HFFc6 (cell line): ENCODE results near the gene KIAA1143. TPM values are rescaled to one million over a fixed set of nuclear protein-coding genes. Genes with fewer than 3 reads are reported as not detected.

Source experiments
- DNase-seq: peaks from one replicate; pipeline ENCODE4 v3.0.0-alpha.2; 2018
- H3K27ac Mint-ChIP-seq: 2 replicates; pipeline ENCODE4 v1.8.0; 2020; ENCODE audit warnings: mild to moderate bottlenecking, mixed read lengths
- H3K27me3 Mint-ChIP-seq: 2 replicates; pipeline ENCODE4 v1.8.0; 2021; ENCODE audit warnings: mild to moderate bottlenecking, moderate library complexity, mixed read lengths; ENCODE audit not compliant: insufficient read depth
- H3K36me3 Mint-ChIP-seq: 2 replicates; pipeline ENCODE4 v1.8.0; 2021; ENCODE audit warnings: low read depth, mixed read lengths
- H3K4me1 Mint-ChIP-seq: 2 replicates; pipeline ENCODE4 v1.8.0; 2020; ENCODE audit warnings: low read depth, mixed read lengths
- H3K4me3 Mint-ChIP-seq: 2 replicates; pipeline ENCODE4 v1.8.0; 2020; ENCODE audit warnings: mild to moderate bottlenecking, moderate library complexity, mixed read lengths
- H3K9me3 Mint-ChIP-seq: 2 replicates; pipeline ENCODE4 v1.8.0; 2020; ENCODE audit warnings: mild to moderate bottlenecking, mixed read lengths
- CTCF ChIP-seq: fragments of 200-600 bp; sonication (generic); IDR thresholded peaks from 2 replicates; pipeline ENCODE4 v1.5.0; 2021; ENCODE audit warnings: antibody characterized with exemption, mild to moderate bottlenecking
- total RNA-seq, 6 experiments: library from RNA; stranded (reverse); fragmentation: NEBNext Ultra II Directional; extraction: Animal tissue kit (Norgen Biotek cat#: 25700); gene quantifications; 2 replicates in 1 of 6; 3 replicates in 5 of 6; pipeline ENCODE4 v1.2.3, GENCODE V29; 2021

KIAA1143 gene
- total RNA-seq, 6 experiments from 2014 or later = 25.5 to 36.7 (median 30.1) TPM

- TF ChIP-seq CTCF = no peak
- Mint-ChIP-seq H3K27me3 (no peaks in the 10 kb centered on the region; the same call in 1 of the 2 replicates), H3K9me3 (no peaks in the 10 kb centered on the region), H3K36me3 (peaks cover 5% of the 10 kb centered on the region; the same call in 1 of the 2 replicates), H3K4me3 (no peak overlapping the region), H3K27ac (no peak overlapping the region), H3K4me1 (no peaks in the 10 kb centered on the region)
- DNase-seq = no peak
Measured at GRCh38 chr3:44782891-44783290, 21.5 kb upstream of the KIAA1143 start.

GRCh38 chr3:44772099-44772442 is 10.7 kb upstream of the KIAA1143 start:
- no peak for TF ChIP-seq CTCF
- no peaks in the 10 kb centered on the region for H3K27me3 Mint-ChIP-seq
- H3K36me3 Mint-ChIP-seq = peaks cover 71% of the 10 kb centered on the region
- DNase-seq = no peak
- H3K4me1 Mint-ChIP-seq = no peaks in the 10 kb centered on the region
- peaks cover 50% of the 10 kb centered on the region for H3K9me3 Mint-ChIP-seq
- H3K27ac Mint-ChIP-seq = no peak overlapping the region
- H3K4me3 Mint-ChIP-seq = no peak overlapping the region

GRCh38 chr3:44771424-44772098 is 10.1 kb upstream of the KIAA1143 start:
- TF ChIP-seq CTCF = no peak
- Mint-ChIP-seq H3K36me3 (peaks cover 74% of the 10 kb centered on the region), H3K27me3 (no peaks in the 10 kb centered on the region), H3K27ac (no peak overlapping the region), H3K4me1 (no peaks in the 10 kb centered on the region), H3K4me3 (no peak overlapping the region), H3K9me3 (peaks cover 51% of the 10 kb centered on the region)
- no peak for DNase-seq

GRCh38 chr3:44764248-44764647 is 2.8 kb upstream of the KIAA1143 start:
- Mint-ChIP-seq H3K4me3 (no peak overlapping the region), H3K9me3 (peaks cover 33% of the 10 kb centered on the region), H3K36me3 (peaks cover 52% of the 10 kb centered on the region), H3K4me1 (peaks cover 11% of the 10 kb centered on the region), H3K27me3 (peaks cover 3% of the 10 kb centered on the region; the same call in 1 of the 2 replicates), H3K27ac (no peak overlapping the region)
- TF ChIP-seq CTCF = no peak
- no peak for DNase-seq

- peaks cover 39% of the 10 kb centered on the region for H3K9me3 Mint-ChIP-seq
- H3K27ac Mint-ChIP-seq = peak overlapping the region; percentile 77
- peak overlapping the region; percentile 92 for H3K4me3 Mint-ChIP-seq
- peaks cover 11% of the 10 kb centered on the region for H3K4me1 Mint-ChIP-seq
- no peak for TF ChIP-seq CTCF
- H3K36me3 Mint-ChIP-seq = peaks cover 53% of the 10 kb centered on the region
- H3K27me3 Mint-ChIP-seq = peaks cover 3% of the 10 kb centered on the region; the same call in 1 of the 2 replicates
- DNase-seq = no peak
Measured at GRCh38 chr3:44762690-44763089, 1.3 kb upstream of the KIAA1143 start.
